Esophagus muscularis mucosa (tissue), 4 donors: ENCODE results near the gene RBBP4.

Experiments used
- EP300 ChIP-seq: sonication (generic); formaldehyde crosslinking; IDR thresholded peaks from one replicate; pipeline ENCODE4 v1.6.1; 2017; ENCODE audit warnings: antibody characterized with exemption
- POLR2A ChIP-seq: fragments of 450-650 bp; IDR thresholded peaks from one replicate; pipeline ENCODE4 v1.6.1; 2017; ENCODE audit warnings: antibody characterized with exemption, moderate library complexity, mild to moderate bottlenecking, low read depth
- TF ChIP-seq, protein P1 (sequence below), 3 experiments: fragments of 200-600 bp in 2 of 3; fragments of 450-650 bp in 1 of 3; sonication (generic) in 2 of 3; IDR thresholded peaks; one replicate each; pipeline ENCODE4 v1.5.1; 2017 to 2019; ENCODE audit warnings: antibody characterized with exemption in 3 of 3, mild to moderate bottlenecking in 2 of 3, moderate library complexity in 1 of 3

DNA sequence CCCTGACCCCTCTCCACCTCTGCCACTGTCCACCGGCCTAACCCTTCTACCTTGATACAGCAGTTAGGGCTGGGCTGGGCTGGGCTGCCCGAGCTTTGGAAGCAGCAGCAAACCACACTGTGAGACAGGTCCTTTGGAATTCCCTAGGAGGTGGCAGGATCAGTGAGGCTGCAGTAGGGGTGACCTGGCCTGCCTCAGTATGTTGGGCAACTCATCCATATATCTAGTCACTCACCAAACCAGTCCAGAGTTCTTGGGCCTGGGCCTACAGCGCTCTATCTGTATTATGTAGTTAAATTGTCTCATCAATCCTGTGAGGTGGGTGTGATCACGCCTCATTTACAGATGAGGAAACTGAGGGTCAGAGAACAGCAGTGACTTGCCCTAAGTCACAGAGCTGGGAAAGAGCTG lies 64.9 kb downstream of the RBBP4 start:
- TF ChIP-seq, protein P1, sequence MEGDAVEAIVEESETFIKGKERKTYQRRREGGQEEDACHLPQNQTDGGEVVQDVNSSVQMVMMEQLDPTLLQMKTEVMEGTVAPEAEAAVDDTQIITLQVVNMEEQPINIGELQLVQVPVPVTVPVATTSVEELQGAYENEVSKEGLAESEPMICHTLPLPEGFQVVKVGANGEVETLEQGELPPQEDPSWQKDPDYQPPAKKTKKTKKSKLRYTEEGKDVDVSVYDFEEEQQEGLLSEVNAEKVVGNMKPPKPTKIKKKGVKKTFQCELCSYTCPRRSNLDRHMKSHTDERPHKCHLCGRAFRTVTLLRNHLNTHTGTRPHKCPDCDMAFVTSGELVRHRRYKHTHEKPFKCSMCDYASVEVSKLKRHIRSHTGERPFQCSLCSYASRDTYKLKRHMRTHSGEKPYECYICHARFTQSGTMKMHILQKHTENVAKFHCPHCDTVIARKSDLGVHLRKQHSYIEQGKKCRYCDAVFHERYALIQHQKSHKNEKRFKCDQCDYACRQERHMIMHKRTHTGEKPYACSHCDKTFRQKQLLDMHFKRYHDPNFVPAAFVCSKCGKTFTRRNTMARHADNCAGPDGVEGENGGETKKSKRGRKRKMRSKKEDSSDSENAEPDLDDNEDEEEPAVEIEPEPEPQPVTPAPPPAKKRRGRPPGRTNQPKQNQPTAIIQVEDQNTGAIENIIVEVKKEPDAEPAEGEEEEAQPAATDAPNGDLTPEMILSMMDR (IDR thresholded peaks at IDR 0.05), result no peak
- TF ChIP-seq POLR2A (no peak), EP300 (no peak)
